GM19463 (cell line): ENCODE data around the gene ZNF740.

Source experiments
- ATAC-seq: cut with Tn5 transposase; IDR thresholded peaks from one replicate; pipeline ENCODE4 v1.9.1; 2021; ENCODE audit warnings: mild to moderate bottlenecking, moderate library complexity; ENCODE audit not compliant: unreplicated experiment

ZNF740 gene

GRCh38 chr12:53241623-53242412, 61.3 kb downstream of the ZNF740 start:
- no peak for ATAC-seq

GRCh38 chr12:53244337-53244736, 63.8 kb downstream of the ZNF740 start:
- ATAC-seq = no peak
